Hematopoietic multipotent progenitor cell treated with erythropoietin and hydrocortisone succinate and interleukin-3 and kit ligand, for 17 days (in vitro differentiated cells): Measurements from ENCODE around the gene DIO3.

Experiments
- DNase-seq: peaks from one replicate; pipeline ENCODE4 v3.0.0-alpha.2; 2015; ENCODE audit warnings: low spot score

The DIO3 gene

DNA sequence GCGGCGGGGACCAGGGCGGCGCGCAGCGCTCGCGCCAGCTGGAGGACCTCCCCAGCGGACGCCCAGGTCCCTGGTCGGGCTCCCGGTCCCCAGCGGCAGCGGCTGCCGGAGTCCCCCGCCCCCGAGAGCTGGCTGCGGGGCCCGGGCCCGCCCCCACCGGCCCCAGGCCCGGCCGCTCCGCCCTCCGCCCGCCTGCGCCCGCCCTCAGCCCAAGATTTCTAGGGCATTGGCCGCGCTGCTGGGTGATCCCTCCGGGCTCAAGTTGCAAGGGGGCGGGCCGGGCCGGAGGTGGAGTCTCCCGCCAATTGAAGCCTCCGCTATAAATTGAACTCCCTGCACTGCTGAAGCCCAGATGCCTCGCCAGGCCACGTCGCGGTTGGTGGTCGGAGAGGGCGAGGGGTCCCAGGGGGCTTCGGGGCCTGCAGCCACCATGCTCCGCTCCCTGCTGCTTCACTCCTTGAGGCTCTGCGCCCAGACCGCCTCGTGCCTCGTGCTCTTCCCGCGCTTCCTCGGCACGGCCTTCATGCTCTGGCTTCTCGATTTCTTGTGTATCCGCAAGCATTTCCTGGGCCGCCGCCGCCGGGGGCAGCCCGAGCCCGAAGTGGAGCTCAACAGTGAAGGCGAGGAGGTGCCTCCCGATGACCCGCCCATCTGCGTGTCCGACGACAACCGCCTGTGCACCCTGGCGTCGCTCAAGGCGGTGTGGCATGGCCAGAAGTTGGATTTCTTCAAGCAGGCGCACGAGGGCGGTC, at the start of gene DIO3:
TSS of gene DIO3 (plus strand) at position 351 of the 752 bp plus-strand sequence.
- no peak for DNase-seq

DNA sequence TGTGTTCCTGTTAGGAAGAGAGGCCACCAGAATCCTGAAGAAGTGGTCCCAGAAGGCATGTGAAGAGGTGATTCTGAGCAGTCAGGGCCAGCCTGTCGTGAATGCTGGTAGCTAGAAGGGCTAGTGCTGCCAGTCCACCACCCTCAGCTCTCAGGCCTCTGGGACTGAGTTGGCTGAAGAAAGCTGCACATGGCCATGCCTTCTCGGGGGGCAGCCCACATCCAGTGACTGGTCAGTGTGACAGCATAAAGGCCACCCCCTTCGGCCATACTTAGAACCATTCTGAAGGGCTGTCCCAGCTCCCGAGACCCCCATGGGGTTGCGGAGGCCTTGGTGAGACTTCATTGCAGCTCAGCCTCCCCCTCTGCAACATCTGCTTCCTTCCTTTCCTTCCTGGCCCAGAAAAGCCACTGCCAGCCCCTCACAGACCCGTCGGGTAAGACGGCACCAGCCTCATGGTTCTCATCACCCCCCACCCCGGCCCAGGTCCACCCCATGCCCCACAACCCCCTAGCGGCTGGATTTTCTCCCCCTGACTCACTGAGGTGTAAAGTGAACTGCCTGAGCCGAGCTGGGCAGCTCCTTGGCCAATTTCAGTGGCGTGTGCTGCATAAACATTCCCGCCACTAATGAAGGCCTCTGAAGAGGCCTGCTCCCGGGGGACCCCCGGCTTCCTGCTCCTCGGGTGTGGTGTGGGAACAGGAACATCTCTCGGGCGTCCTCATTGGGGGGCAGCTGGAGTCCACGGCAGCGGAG, 49.5 kb upstream of the DIO3 start:
- no peak for DNase-seq

DNA sequence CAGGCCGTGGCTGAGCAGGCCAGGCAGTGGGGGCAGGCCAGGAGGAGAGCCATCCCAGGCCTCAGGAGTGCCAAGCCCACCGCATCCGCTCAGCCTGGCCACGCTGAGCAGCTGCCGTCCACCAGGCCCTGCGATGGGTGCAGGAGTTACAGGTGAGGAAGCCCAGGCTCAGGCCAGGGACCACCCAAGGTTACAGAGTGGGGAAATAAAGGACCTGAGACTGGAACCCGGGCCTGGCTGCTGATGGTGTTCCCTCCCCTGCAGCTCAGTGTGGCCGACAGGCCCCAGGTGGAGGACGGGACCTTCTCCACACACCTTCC, 49.0 kb upstream of the DIO3 start:
- DNase-seq, result no peak

DNA sequence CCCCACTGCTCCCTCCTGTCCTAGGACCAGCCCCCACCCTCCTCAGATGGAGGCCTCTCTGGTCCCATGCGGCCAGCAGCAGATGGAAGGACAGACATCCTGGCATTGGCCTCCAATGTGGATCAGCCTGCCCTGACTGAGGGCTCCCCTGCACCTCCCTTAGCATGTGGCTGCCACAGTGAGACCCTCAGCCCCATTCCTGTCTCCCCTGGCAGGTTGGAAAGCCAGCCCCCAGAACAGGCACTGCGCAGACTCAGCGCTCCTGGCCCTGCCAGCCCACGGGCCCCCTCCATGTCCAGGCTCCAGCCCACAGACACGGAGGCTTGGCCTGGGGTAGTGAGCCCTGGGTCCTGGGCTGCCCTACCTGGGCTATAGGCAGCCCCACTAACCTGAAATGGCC, 47.2 kb upstream of the DIO3 start:
- DNase-seq, result no peak

DNA sequence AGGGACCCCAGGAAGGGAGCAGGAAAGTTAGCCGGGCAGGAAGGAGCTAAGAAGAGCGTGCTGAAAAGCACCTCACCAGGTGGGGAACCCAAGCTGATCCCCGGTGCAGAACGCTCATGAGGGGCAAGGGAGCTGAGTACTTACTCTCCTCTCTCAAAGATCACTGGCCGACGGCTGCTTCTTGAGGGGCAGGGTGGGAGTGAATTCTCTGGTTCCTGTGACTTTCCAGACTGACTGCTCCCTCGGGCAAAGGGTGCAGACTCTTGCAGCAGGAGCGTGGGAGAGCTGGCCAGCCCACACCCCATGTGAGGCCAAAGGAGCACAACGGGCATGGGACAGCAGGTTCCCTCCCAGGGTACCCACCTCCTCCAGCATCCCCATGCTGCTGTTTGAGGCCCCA, 44.9 kb upstream of the DIO3 start:
- DNase-seq, result no peak

DNA sequence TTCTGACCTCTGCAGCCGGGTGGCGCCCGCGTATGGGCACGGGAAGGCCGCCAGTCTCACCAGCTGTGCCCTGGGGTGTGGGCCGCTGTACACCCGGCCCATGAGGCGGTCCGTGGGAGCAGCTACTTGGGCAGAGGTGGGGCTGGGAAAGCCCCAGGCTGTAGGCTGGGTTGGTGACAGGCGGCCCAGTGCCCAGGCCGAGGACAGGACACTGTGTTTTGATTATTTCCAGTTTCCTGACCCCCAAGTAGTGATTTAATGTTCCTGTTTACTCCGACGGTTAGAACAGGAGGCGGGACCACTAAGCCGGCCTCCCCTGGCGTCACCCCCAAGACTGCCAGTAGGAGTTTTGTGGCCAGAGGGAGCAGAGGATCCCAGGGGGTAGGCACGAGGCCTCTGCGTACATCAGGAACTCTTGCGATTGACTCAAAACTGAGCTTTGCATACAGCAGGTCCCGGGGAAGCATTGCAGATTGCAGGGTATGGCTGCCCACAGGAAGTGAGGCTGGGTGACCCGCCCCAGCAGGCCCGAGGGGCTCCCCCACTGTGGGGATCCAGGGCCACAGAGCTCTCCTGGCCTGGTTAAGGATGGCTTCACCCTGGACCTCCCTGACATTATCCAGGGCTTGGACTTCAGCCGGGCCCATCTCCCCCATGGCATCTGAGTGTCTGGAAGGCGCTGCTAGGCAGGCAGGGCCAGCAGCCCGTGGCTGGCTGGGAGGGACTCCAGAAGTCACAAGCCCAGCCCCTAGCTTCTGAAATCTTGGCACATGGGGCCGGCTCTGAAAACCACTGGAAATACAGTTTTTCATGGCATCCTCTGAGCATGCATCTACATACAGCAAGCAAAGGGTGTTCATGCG, 42.5 kb upstream of the DIO3 start:
- DNase-seq, result no peak

DNA sequence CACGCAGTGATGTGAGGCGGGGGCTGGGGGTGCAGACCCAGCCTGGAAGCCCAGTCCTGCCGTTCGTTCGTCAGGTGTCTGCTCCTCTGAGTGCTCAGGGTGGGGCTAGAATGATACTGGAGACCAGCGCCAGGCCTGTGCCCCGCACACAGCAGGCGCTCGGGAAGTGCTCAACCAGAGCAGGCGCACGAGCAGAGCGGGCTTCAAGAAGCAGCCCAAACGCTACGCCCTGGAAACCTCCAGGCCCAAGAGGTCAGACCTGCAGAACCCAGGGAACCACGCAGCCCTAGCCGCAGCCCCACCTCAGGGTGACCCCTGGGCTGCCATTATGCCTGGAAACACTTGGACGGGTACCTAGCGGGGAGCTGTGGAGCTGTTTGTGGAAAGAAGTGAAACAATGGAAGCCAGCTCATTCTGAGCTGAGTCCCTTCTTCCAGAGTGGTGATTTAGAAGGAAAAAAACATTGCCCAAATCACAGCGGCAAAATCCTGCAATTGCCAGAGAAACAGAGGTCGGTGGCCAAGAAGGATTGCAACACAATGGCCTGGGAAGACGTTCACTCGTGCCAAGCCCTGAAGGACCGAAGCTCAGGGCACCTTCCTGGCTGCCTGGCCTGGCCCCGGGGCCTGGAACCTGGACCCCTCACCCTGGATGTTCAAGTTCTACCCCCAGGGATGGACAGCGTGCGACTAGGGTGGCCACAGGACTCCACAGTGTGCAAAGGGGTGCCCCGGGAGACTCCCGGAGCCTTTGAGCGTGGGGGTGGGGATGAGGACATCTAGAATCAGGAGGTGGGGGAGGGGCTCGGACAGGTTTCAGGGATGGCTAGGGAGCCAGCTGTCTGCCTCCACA, 40.4 kb upstream of the DIO3 start:
- DNase-seq, result no peak

DNA sequence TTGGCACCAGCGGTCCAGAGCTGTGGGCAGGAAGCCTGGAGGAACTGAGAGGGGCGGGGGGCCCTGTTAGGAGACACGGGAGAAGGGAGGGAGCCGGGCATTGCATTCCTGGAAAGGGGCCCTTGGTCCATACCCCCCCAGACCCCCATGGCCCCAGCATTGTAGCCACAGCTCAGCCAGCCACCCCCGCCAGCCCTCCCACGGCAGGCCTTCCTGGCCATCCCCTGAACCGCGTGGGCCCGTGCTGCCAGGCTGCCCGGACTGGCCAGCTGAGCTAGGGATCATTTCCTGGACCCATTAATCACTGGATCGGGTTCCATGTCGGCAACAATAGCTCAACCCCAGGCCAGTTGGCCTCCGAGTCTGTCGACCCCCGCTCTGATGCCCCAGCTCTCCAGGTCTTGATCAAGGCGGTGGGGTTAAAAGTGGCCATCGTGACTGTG, 39.8 kb upstream of the DIO3 start:
- DNase-seq, result no peak

DNA sequence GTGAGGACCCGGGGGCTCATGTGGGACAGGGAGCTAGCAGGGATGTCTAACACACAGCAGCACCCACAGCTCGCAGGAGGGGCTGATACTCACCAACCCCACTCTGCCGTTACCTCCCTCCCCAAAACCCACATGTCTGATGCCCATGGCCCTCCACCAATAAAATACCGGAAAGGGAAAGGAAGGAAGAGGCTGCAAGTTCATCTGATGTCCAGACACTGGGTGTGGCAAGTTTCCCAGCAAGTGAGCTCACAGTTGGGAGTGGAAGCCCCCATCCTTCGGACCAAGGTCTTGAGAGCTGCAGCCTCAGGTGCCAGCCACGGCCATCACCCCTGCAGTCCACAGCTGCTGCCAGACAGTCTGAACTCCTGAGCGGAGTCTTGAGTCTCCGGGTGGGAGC, 39.3 kb upstream of the DIO3 start:
- DNase-seq, result no peak

DNA sequence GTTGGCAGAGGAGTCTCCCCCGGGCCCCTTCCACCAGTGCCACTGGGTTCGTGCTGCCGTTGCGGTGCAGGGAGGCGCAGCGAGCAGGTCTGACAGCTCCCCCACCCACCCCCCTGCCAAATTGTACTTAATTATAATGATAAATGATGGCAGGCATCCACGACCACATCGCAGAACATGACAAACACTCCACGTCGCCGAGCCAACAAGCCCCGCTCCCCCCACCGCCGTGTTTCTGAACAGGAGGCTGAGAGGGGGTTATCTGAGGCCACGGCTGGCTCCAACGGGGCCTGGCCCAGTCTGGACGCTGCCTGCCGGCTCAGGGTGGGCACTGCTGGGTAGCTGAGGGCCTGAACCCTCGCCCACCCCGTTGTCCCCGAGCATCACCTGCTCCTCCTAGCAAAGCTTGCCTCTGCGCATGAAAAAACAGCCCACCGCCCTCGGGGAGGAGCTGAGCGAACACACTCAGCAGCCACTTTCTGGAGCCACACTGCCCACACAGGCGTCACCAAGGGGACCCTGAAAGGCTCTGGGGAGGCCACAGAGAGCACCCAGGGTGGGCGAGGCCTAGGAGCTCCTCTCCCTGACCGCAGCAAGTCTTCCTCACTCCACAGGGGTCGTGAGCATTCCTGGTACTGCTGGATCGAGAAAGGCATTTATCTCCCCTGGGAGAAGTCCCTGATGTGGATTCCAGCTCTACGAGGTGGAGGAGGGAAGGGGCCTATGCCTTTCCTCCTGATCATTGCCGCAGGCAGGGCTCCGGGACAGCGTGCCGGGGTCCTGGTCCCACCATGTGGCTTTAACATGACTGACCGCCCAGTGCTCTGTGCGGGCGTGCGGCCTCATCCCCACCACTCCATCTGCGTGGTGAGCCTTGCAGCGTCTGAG, 35.4 kb upstream of the DIO3 start:
- DNase-seq, result no peak

DNA sequence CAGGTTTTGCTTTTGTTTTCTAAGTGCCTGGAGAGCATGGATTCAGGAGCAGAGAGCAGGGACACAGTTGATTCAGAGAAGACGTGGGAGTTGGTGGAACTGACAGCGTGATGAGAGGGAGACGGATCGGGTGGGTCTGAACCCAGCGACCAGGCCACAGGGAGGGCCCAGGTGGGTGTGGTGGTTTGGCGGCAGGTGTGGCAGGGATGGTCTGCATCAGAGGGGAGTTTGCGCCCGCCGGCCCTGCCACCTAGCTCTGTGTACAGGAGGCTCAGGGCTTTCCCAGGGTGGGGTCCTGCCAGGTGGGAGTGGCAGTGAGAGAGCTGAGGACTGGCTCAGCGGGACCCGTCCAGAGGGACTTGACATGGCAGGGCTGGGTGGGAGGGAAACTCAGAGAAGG, 33.3 kb upstream of the DIO3 start:
- DNase-seq, result no peak

DNA sequence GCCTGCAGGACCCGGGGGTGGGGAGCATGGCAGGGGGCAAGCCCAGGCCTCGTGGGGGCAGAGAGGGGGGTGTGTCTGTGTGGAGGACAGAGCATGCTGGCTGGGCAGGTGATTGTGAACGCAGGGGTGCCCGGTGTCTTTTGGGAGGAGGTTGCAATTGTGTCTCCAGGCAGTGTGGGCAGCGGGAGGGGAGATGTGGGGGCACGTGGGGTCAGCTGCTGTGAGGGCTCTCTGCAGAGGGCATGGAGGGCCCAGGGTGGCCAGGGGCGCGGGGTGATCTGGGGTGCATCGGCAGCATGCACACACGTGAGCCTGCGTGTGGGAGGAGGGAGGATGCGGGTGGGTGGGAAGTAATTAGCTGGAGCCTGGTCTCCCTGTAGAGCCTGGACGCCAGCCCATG, 32.2 kb upstream of the DIO3 start:
- no peak for DNase-seq

DNA sequence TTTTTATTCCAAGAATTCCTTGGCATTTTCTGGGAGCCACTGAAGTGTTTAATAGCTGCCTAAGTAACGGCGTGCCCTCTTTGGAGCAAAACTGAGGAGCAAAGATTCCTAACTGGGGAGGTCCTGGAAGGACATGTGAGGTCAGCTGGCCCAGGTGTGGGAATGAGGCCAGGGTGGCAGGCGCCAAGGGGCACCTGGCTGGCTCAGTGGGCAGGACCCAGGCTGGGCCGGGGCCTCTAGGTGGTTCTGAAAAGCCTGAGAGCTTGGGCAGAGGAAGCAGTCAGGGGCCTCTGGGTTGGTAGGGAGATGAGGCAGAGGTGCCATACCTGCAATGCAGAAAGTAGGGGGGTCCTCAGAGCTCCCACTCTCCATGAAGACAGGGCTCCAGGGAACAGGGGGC, 27.1 kb upstream of the DIO3 start:
- no peak for DNase-seq

DNA sequence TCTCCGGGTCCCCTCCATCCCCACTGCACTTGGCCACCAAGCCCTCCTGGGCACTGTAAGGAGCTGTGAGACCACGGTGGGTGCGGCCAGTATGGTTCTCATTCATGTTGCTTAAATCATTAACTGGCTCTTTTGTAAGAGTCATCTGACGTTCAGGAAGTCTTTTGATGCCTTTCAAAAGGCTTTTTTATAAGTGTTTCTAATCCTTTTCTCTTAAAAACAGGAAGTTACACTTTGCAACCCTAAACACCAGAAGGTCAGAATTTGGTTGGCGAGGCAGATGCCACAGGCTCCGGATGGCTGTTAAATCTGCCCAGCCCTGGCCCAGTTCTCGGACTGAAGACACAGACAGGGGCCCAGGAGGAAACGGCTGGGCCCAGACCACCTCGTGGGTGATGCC, 26.1 kb upstream of the DIO3 start:
- DNase-seq, result no peak

DNA sequence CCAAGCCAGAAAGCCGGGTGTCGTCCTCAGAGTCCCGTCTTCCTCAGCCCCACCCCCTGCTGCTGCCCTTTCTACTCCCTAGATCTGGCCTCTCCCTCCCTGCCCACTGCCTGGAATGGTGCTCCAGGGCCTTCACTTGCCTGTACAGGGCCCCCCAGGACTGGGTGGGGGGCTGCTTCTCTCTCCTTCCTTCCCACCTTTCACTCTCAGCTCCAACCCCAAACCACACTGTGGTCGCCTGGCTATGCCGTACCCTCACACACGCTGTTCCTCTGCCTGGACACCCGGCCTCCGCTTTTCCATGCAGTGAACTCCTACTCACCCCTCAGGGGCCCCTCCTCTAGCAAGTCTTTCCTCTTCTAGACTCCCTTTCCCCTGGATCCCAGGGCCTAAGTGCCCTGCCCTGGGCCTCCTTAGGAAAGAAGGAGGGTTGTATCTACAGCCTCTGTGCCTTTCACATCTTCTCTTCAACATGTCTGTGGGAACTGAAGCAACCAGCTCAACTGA, 25.5 kb upstream of the DIO3 start:
- no peak for DNase-seq

DNA sequence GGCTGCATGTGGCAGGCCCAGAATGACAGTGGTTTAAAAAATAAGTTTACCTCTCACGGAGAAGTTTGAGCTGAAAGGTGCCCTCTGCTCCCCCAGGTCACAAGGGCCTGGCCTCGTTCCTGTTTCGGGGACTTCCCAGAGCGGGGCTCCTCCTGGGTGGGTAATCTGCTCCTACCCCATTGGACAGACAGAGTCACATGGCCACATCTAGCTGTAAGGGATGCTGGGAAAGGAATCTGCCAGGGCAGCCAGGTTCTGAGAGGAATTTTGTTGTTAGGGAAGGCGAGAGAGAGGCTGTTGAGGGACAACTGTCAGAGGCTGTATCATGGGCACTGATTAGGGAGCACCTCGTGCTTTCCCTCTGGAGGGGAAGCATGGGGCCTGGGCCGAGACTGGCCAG, 24.0 kb upstream of the DIO3 start:
- no peak for DNase-seq

DNA sequence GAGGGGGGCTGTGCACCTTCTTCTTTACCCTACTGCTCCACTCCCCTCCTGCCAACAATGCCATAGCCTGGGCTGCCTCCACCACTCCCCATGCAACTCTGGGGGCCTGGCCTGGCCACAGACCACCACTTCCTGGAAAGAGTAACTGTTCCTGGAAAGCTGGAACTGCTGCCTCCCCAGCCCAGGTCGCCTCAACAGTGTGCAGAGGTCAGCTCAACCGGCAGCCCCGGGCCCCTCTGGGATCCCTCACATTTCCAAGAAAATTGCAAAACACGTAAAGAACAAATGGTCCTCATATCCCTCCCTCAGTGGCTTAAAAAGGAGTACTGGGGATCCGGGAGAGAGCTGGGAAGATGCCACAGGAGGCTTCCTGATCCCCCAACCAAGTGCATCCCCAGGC, 22.4 kb upstream of the DIO3 start:
- no peak for DNase-seq

DNA sequence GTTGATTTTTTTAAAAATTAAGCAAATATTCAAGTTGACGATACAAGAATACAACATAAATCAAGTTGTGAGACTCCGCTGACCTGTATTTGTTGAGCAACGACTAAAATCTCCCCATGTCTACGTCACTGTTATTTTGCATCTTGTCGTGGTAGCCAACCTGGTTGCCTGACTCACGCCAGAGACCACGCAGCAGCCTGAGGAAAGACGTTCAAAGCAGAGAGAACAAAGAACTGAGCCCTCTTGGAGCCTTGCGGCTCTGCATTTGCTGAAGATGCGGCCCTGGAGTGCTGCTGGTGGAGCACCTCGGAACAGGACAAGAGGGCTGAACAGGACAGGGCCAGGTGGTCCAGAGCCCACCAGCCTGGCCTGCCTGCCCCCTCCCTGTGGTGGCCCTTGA, 21.4 kb upstream of the DIO3 start:
- DNase-seq, result no peak

DNA sequence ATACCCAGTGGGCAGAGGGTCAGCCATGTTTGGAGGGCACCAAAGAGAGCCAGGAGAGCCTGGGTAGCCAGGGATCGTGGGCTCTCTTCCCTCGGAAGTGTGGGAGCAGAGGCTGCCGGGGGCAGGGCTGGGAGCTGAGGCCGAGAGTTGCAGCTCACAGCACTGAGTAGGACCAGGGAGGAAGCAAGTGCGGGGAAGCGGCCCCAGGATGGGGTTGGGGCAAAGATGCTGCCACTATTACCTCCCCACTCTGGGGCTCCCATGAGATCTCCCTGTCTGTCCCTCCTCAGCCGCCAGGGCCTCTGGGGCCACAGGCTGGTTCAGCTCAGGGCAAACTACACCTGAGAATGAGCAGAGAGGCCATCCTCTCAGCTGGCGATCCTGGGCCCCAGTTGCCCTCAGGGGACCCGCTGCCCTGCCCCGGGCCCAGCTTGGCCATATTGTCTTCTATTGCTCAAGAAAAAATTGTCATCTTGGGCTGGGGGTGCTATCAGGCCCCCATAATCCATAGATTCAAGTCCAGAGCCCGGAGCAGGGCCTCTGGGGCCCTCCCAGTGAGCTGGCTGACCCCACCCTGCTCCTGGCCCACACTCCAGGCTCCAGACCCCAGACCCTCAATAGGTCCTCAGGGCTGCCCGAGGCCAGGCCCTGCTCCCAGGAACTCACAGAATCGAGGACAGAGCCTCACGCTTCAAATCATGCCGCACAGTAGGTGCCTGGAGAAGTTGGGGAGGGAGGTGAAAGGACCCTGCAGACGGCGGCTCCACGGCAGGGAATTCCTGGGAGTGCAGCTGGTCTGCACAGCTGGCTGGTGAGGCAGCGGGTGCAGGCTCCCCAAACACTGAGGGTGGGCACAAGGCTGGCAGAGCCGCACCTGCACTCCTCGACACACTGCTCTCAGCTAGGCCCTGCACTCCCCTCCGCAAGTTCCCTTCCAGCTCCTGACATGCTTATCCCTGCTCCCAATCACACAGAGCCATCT, 20.5 kb upstream of the DIO3 start:
- no peak for DNase-seq

DNA sequence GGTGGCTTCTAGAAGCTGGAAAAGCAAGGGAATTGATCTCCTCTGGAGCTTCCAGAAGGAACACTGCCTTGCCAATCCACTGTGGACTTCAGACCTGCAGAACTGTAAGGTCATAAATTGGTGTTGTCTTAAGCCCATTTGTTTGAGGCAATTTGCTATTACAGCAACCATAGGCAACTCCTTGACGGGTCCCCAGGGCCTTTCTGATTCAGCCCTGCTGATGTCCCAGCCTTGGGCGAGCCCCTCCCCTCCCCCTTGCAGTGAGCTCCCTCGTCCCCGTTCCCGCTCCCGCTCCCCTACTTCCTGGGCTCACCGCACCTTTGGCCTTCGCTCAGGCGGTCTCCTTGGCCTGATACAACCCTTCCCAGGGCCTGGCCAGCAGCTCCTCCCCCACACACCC, 18.9 kb upstream of the DIO3 start:
- no peak for DNase-seq
